OCI-LY7 (cell line): ENCODE data around the gene LHX4. TPM values are rescaled to one million over a fixed set of nuclear protein-coding genes. Genes with fewer than 3 reads are reported as not detected.

Source experiments
- BruUV-seq: library from RNA; stranded (reverse); fragments of 400-500 nt; replicated peaks from 2 replicates; lab custom pipeline; 2021; lab: Mats Ljungman, UMichigan
- CTCF ChIA-PET: fragments of 300-600 bp; sonication (Branson Sonifier 250); formaldehyde crosslinking; loops from one replicate; lab custom pipeline; 2022; ENCODE audit warnings: antibody characterized with exemption; ENCODE audit not compliant: unreplicated experiment; lab: Charles Lee
- POLR2A ChIA-PET: fragments of 300-600 bp; sonication (Branson Sonifier 250); formaldehyde crosslinking; loops from one replicate; lab custom pipeline; 2022; ENCODE audit warnings: antibody characterized with exemption; lab: Charles Lee
- DNase-seq: peaks from one replicate; pipeline ENCODE4 v3.0.0-alpha.2; 2015; ENCODE audit warnings: low spot score
- H2AFZ ChIP-seq: fragments of 200-600 bp; sonication (generic), shearing (Covaris generic); 2 replicates; pipeline ENCODE4 v1.6.1; 2014; ENCODE audit warnings: mild to moderate bottlenecking, antibody characterized with exemption, low read length, moderate library complexity
- H3K27ac ChIP-seq: fragments of 200-600 bp; sonication (generic); 2 replicates; pipeline ENCODE4 v1.5.1; 2014; ENCODE audit warnings: mixed run types, low read depth, mild to moderate bottlenecking, moderate library complexity, low read length, inconsistent platforms; ENCODE audit not compliant: poor library complexity, severe bottlenecking
- H3K36me3 ChIP-seq: fragments of 200-600 bp; sonication (generic); 2 replicates; pipeline ENCODE4 v1.6.1; 2014; ENCODE audit warnings: mild to moderate bottlenecking, antibody characterized with exemption, low read length, moderate library complexity, mixed read lengths; ENCODE audit not compliant: insufficient read depth
- H3K4me1 ChIP-seq: fragments of 200-600 bp; sonication (generic); 2 replicates; pipeline ENCODE4 v1.5.1; 2014; ENCODE audit warnings: mild to moderate bottlenecking, low read length; ENCODE audit not compliant: insufficient read depth, poor library complexity, severe bottlenecking
- H3K4me2 ChIP-seq: fragments of 200-600 bp; sonication (generic); 2 replicates; pipeline ENCODE4 v1.6.1; 2014; ENCODE audit warnings: mild to moderate bottlenecking, low read length
- H3K4me3 ChIP-seq: fragments of 200-600 bp; sonication (generic); 2 replicates; pipeline ENCODE4 v1.5.1; 2014; ENCODE audit warnings: mild to moderate bottlenecking, low read depth, low read length; ENCODE audit not compliant: poor library complexity, severe bottlenecking
- H3K79me2 ChIP-seq: fragments of 200-600 bp; sonication (generic); 2 replicates; pipeline ENCODE4 v1.6.1; 2016; ENCODE audit warnings: low read depth, mild to moderate bottlenecking, low read length, moderate library complexity, mixed read lengths; ENCODE audit not compliant: insufficient read depth
- H3K9me2 ChIP-seq: fragments of 200-600 bp; sonication (generic); 2 replicates; pipeline ENCODE4 v1.6.1; 2016; ENCODE audit warnings: mild to moderate bottlenecking, low read length, mixed read lengths; ENCODE audit not compliant: insufficient read depth
- H3K9me3 ChIP-seq: fragments of 200-600 bp; sonication (generic); 2 replicates; pipeline ENCODE4 v1.6.1; 2014; ENCODE audit warnings: mild to moderate bottlenecking, mixed run types, low read length, mixed read lengths
- H4K20me1 ChIP-seq: fragments of 200-600 bp; sonication (generic); 2 replicates; pipeline ENCODE4 v1.6.1; 2014; ENCODE audit warnings: mild to moderate bottlenecking, antibody characterized with exemption, low read length, moderate library complexity, mixed read lengths; ENCODE audit not compliant: insufficient read depth
- CTCF ChIP-seq: fragments of 200-600 bp; sonication (generic); conservative IDR thresholded peaks from 2 replicates; pipeline ENCODE4 v1.5.1; 2014; ENCODE audit warnings: mild to moderate bottlenecking, antibody characterized with exemption, low read length, moderate library complexity, mixed read lengths
- EZH2phosphoT487 ChIP-seq: fragments of 200-600 bp; sonication (generic); IDR thresholded peaks from 2 replicates; pipeline ENCODE4 v1.6.1; 2018; ENCODE audit warnings: low read depth, borderline replicate concordance, mild to moderate bottlenecking, mixed run types, antibody characterized with exemption, low read length, moderate library complexity, mixed read lengths
- intact Hi-C: fragments of 100-400 bp; cut with micrococcal nuclease; formaldehyde crosslinking; loops from one replicate; pipeline ENCODE4 v1.10.0; 2022; ENCODE audit not compliant: unreplicated experiment
- total RNA-seq, 2 experiments: library from RNA; depleted of rRNA in 1 of 2; stranded (reverse); fragments of >200 nt in 1 of 2; shearing (Covaris generic) in 1 of 2; gene quantifications; 2 replicates each; pipeline ENCODE4 v1.2.3, GENCODE V29; 2014 to 2022

Gene LHX4
- total RNA-seq, 2 experiments from 2014 or later, result 0.06 TPM; not detected in 1

DNA sequence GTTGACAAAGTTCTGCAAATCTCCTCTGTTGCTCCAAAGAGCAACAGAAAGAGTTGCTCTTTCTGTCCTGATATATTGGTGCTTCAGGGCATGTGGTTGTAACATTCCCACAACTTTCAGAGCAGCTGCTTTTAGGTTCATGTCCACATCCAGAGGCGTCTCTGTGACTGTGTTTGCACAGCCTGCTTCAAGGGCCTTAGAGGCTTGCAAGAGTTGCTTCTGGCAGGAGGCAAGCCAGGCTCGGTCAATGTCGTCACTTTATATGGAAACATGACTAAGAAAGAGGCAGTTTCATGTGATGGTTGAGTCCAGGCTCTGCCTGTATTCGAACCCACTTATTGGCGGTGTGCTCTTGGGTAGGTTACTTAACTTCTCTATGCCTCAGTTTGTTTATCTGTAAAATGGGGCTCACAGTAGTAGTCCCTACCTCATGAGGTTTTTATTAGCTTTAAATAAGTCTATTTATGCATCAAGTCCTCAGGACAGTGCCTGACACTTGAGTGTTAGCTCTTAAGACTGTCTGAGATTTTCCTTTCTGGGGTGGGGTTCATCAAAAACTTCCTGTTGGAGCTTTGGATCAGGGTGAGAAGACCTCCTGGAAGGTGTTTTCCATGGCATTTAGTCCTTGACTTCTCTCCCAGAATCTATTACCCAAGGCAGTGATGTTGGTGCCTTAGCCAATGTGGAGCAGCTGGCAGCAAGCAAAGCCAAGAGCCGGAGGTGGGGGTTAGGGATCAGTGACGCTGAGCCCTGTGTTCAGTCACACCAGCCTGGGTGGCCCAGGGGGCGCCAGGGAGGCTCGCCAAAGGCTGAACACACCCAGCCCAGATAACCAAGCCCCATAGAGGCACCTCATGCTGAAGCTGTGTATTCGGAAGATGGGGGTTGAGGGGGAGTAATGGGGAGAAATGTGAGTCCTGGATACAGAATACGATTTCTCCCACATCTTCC lies 18.9 kb downstream of the LHX4 start:
- intact Hi-C loops, result no loop called here
- ChIA-PET CTCF (no interaction called here), POLR2A (interaction anchor here (0.6 kb wide), 1 partner anchor 232 kb away, joined by 3 read pairs; no protein-coding TSS in a partner anchor)
- DNase-seq, result peak; percentile 26
- peak; percentile 68 for TF ChIP-seq CTCF
- TF ChIP-seq EZH2phosphoT487, result no peak
- H3K9me2 ChIP-seq, result no peaks in the 10 kb centered on the region
- no peak overlapping the region for H3K4me2 ChIP-seq
- no peaks in the 10 kb centered on the region for H3K79me2 ChIP-seq
- no peak overlapping the region for H3K4me3 ChIP-seq
- no peak overlapping the region for H3K27ac ChIP-seq
- H4K20me1 ChIP-seq, result no peaks in the 10 kb centered on the region
- no TSS peak for BruUV-seq
- H3K9me3 ChIP-seq, result no peaks in the 10 kb centered on the region
- no peaks in the 10 kb centered on the region for H3K4me1 ChIP-seq
- no peak overlapping the region for H2AFZ ChIP-seq
- H3K36me3 ChIP-seq, result no peaks in the 10 kb centered on the region

GRCh38 chr1:180249725-180250498 lies 19.8 kb downstream of the LHX4 start:
- intact Hi-C loops, result no loop called here
- Histone ChIP-seq H3K27ac (no peak overlapping the region), H3K4me3 (no peak overlapping the region), H3K4me2 (no peak overlapping the region), H3K36me3 (no peaks in the 10 kb centered on the region), H2AFZ (no peak overlapping the region), H3K9me3 (no peaks in the 10 kb centered on the region), H4K20me1 (no peaks in the 10 kb centered on the region), H3K9me2 (no peaks in the 10 kb centered on the region), H3K4me1 (no peaks in the 10 kb centered on the region), H3K79me2 (no peaks in the 10 kb centered on the region)
- no peak for TF ChIP-seq EZH2phosphoT487
- no peak for TF ChIP-seq CTCF
- DNase-seq, result no peak
- CTCF ChIA-PET, result no interaction called here
- no TSS peak for BruUV-seq
- POLR2A ChIA-PET, result no interaction called here
